H9 (cell line): ENCODE results near the gene MOB3B. TPM values are rescaled to one million over a fixed set of nuclear protein-coding genes. Genes with fewer than 3 reads are reported as not detected.
A peak's percentile ranks its signal among the peaks of the same experiment; 100 is the strongest.

Experiments used
- DNase-seq: peaks from one replicate; pipeline ENCODE4 v3.0.0-alpha.2; 2017
- H2AFZ ChIP-seq: one replicate; pipeline ENCODE4 v1.6.1; 2013; ENCODE audit warnings: mild to moderate bottlenecking, low read length, control low read depth, moderate library complexity
- H2AK5ac ChIP-seq: 2 replicates; pipeline ENCODE4 v1.6.1; 2013; ENCODE audit warnings: low read length, control low read depth, mixed read lengths; ENCODE audit not compliant: insufficient read length
- H2BK120ac ChIP-seq: one replicate; pipeline ENCODE4 v1.6.1; 2013; ENCODE audit warnings: low read depth, mild to moderate bottlenecking, low read length, control low read depth, inconsistent platforms; ENCODE audit not compliant: poor library complexity, severe bottlenecking
- H2BK12ac ChIP-seq: 2 replicates; pipeline ENCODE4 v1.6.1; 2013; ENCODE audit warnings: low read length, control low read depth, mixed read lengths, low read depth; ENCODE audit not compliant: insufficient read length
- H2BK15ac ChIP-seq: 2 replicates; pipeline ENCODE4 v1.6.1; 2013; ENCODE audit warnings: low read depth, low read length, control low read depth
- H2BK20ac ChIP-seq: one replicate; pipeline ENCODE4 v1.6.1; 2013; ENCODE audit warnings: low read depth, mild to moderate bottlenecking, low read length, control low read depth, inconsistent platforms; ENCODE audit not compliant: poor library complexity, severe bottlenecking
- H2BK5ac ChIP-seq: 2 replicates; pipeline ENCODE4 v1.6.1; 2013; ENCODE audit warnings: low read length, control low read depth, mixed read lengths; ENCODE audit not compliant: insufficient read length
- H3K14ac ChIP-seq: 2 replicates; pipeline ENCODE4 v1.6.1; 2013; ENCODE audit warnings: low read length, control low read depth; ENCODE audit not compliant: insufficient read depth
- H3K18ac ChIP-seq: 2 replicates; pipeline ENCODE4 v1.6.1; 2013; ENCODE audit warnings: low read depth, mild to moderate bottlenecking, mixed read lengths, low read length, control low read depth; ENCODE audit not compliant: insufficient read length
- H3K23ac ChIP-seq: 2 replicates; pipeline ENCODE4 v1.6.1; 2013; ENCODE audit warnings: low read length, control low read depth, mixed read lengths, low read depth; ENCODE audit not compliant: insufficient read length
- H3K23me2 ChIP-seq: 2 replicates; pipeline ENCODE4 v1.6.1; 2013; ENCODE audit warnings: low read depth, mild to moderate bottlenecking, mixed read lengths, low read length, control low read depth; ENCODE audit not compliant: insufficient read length, poor library complexity, severe bottlenecking
- H3K27ac ChIP-seq: 2 replicates; pipeline ENCODE4 v1.5.1; 2013; ENCODE audit warnings: low read length, control low read depth, mixed read lengths, low read depth; ENCODE audit not compliant: insufficient read length
- H3K27me3 ChIP-seq: 2 replicates; pipeline ENCODE4 v1.6.1; 2013; ENCODE audit warnings: low read length, control low read depth, inconsistent platforms; ENCODE audit not compliant: insufficient read depth
- H3K4ac ChIP-seq: 2 replicates; pipeline ENCODE4 v1.6.1; 2013; ENCODE audit warnings: low read depth, mild to moderate bottlenecking, control low read depth, inconsistent platforms, low read length, moderate library complexity
- H3K4me1 ChIP-seq: 2 replicates; pipeline ENCODE4 v1.6.1; 2013; ENCODE audit warnings: low read length, control low read depth, inconsistent platforms; ENCODE audit not compliant: insufficient read depth
- H3K4me2 ChIP-seq: 2 replicates; pipeline ENCODE4 v1.6.1; 2013; ENCODE audit warnings: low read length, control low read depth, mixed read lengths; ENCODE audit not compliant: insufficient read length, insufficient read depth
- H3K56ac ChIP-seq: 2 replicates; pipeline ENCODE4 v1.6.1; 2013; ENCODE audit warnings: low read depth, mild to moderate bottlenecking, mixed read lengths, low read length, control low read depth; ENCODE audit not compliant: insufficient read length
- H3K79me1 ChIP-seq: 2 replicates; pipeline ENCODE4 v1.6.1; 2013; ENCODE audit warnings: low read depth, mild to moderate bottlenecking, moderate library complexity, low read length, control low read depth, inconsistent platforms; ENCODE audit not compliant: insufficient read depth, poor library complexity, severe bottlenecking
- H3K79me2 ChIP-seq: 2 replicates; pipeline ENCODE4 v1.6.1; 2013; ENCODE audit warnings: low read length, control low read depth, inconsistent platforms; ENCODE audit not compliant: insufficient read depth
- H3K9ac ChIP-seq: 2 replicates; pipeline ENCODE4 v1.6.1; 2013; ENCODE audit warnings: low read length, control low read depth, mixed read lengths; ENCODE audit not compliant: insufficient read length; ENCODE audit errors: extremely low read depth
- H3K9me3 ChIP-seq: one replicate; pipeline ENCODE4 v1.6.1; 2013; ENCODE audit warnings: low read depth, low read length, inconsistent platforms; ENCODE audit not compliant: control insufficient read depth
- H3T11ph ChIP-seq: one replicate; pipeline ENCODE4 v1.6.1; 2013; ENCODE audit warnings: mild to moderate bottlenecking, low read length, control low read depth, inconsistent platforms
- H4K20me1 ChIP-seq: one replicate; pipeline ENCODE4 v1.6.1; 2013; ENCODE audit not compliant: control insufficient read depth, insufficient read length, insufficient read depth
- H4K5ac ChIP-seq: 2 replicates; pipeline ENCODE4 v1.6.1; 2013; ENCODE audit warnings: low read depth, mild to moderate bottlenecking, mixed read lengths, low read length, control low read depth; ENCODE audit not compliant: insufficient read length
- H4K8ac ChIP-seq: replicated peaks from 2 replicates; pipeline ENCODE4 v1.6.1; 2013; ENCODE audit warnings: low read length, control low read depth, mixed read lengths, low read depth; ENCODE audit not compliant: insufficient read length
- H4K91ac ChIP-seq: 2 replicates; pipeline ENCODE4 v1.6.1; 2013; ENCODE audit warnings: low read depth, mild to moderate bottlenecking, moderate library complexity, mixed read lengths, low read length, control low read depth; ENCODE audit not compliant: insufficient read length
- H3K27ac Mint-ChIP-seq, 3 experiments: 2 replicates in 2 of 3; 3 replicates in 1 of 3; pipeline ENCODE4 v1.8.0; 2020 to 2021; ENCODE audit warnings: mixed read lengths in 3 of 3, mild to moderate bottlenecking in 1 of 3, moderate library complexity in 1 of 3
- H3K27me3 Mint-ChIP-seq: 2 replicates; pipeline ENCODE4 v1.8.0; 2021; ENCODE audit warnings: low read depth, mild to moderate bottlenecking, moderate library complexity, mixed read lengths
- H3K36me3 Mint-ChIP-seq, 3 experiments: 2 replicates in 2 of 3; 3 replicates in 1 of 3; pipeline ENCODE4 v1.8.0; 2020 to 2021; ENCODE audit warnings: low read depth in 3 of 3, mixed read lengths in 3 of 3; ENCODE audit not compliant: insufficient read depth in 1 of 3
- H3K4me1 Mint-ChIP-seq, 2 experiments: 2 replicates each; pipeline ENCODE4 v1.8.0; 2020; ENCODE audit warnings: mixed read lengths in 2 of 2
- H3K4me3 Mint-ChIP-seq, 2 experiments: 2 replicates in 1 of 2; 3 replicates in 1 of 2; pipeline ENCODE4 v1.8.0; 2020 to 2021; ENCODE audit warnings: mild to moderate bottlenecking in 2 of 2, mixed read lengths in 2 of 2, moderate library complexity in 1 of 2
- H3K9me3 Mint-ChIP-seq, 2 experiments: 2 replicates in 1 of 2; 3 replicates in 1 of 2; pipeline ENCODE4 v1.8.0; 2020; ENCODE audit warnings: mild to moderate bottlenecking in 2 of 2, mixed read lengths in 2 of 2, moderate library complexity in 1 of 2
- WGBS: extraction: QIAGEN DNeasy Blood & Tissue Kit; methylation state at CpG from one replicate; pipeline ENCODE4 v1.1.7; 2013; ENCODE audit warnings: missing lambda C conversion rate, low lambda C conversion rate, mixed read lengths; ENCODE audit not compliant: insufficient read length; ENCODE audit errors: extremely low coverage; 5-methylcytosine and 5-hydroxymethylcytosine counted together
- total RNA-seq: library from RNA; stranded (reverse); gene quantifications from 2 replicates; pipeline ENCODE4 v1.2.1, GENCODE V29; 2021
- TF ChIP-seq, protein P1 (sequence below): fragments of 200-600 bp; sonication (generic); conservative IDR thresholded peaks from 3 replicates; pipeline ENCODE4 v1.8.0; 2021; ENCODE audit warnings: antibody characterized with exemption, mild to moderate bottlenecking

Gene MOB3B
- total RNA-seq, 1 experiment from 2014 or later, result 9.8 TPM

DNA sequence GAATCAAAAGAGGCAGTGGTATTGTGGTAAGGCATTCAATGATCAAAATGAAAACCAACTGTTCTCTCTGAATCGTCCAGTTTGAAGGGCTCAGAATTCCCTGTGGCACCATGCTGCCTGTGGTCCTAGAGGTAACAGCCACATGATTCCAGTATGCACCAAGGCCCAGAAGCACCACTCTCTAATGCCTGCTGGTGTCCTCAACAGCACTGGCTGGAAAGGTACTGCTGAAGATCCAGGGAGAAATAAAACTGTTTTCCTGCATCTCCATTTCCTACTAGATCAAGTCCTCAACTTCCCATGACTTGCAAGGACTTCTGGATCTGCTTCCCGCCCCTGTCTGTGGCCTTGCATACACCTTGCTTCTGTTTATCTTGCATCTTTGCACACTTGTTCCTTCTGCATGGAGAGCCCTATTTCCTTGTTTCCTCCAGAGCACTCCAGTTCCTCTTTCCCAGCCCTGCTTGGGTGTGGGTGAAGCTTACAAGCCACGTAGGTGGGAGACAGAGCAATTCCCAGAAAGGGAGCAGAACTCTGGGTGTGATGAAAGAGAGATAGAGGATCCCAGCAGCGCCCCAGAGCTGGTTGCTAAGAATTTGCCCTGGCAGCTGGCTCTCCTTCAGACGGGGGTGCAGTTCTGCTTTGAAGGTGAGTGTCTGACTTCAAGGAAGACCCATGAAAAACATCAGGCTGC, 191.6 kb downstream of the MOB3B start:
- H2AK5ac ChIP-seq, result no peak overlapping the region
- DNase-seq, result no peak
- H2BK12ac ChIP-seq, result no peak overlapping the region
- H3K79me1 ChIP-seq, result no peaks in the 10 kb centered on the region
- H2BK15ac ChIP-seq, result no peak overlapping the region
- no peak overlapping the region for H3K4ac ChIP-seq
- no peaks in the 10 kb centered on the region for H3K27me3 ChIP-seq
- no peak overlapping the region for H3K18ac ChIP-seq
- no peak overlapping the region for H2AFZ ChIP-seq
- H3T11ph ChIP-seq, result no peak overlapping the region
- no peak overlapping the region for H3K9ac ChIP-seq
- no peak overlapping the region for H4K8ac ChIP-seq
- H3K23ac ChIP-seq, result no peak overlapping the region
- H4K91ac ChIP-seq, result no peak overlapping the region
- no peak overlapping the region for H3K27ac ChIP-seq
- H4K20me1 ChIP-seq, result no peaks in the 10 kb centered on the region
- no peak overlapping the region for H3K56ac ChIP-seq
- no peak overlapping the region for H2BK20ac ChIP-seq
- H3K4me1 ChIP-seq, result peaks cover 19% of the 10 kb centered on the region
- peaks cover 4 to 10% (median 7%) of the 10 kb centered on the region in 3 experiments for H3K36me3 Mint-ChIP-seq
- no CpG with 5 or more reads among the region's 5 CpGs for WGBS
- peak overlapping the region in 1 of 3 experiments; percentile 59; a peak in 1 of 7 replicates for H3K27ac Mint-ChIP-seq
- no peak overlapping the region for H3K14ac ChIP-seq
- peaks cover 6 to 8% of the 10 kb centered on the region in 2 experiments for H3K9me3 Mint-ChIP-seq
- no peak overlapping the region for H3K4me2 ChIP-seq
- H3K9me3 ChIP-seq, result no peaks in the 10 kb centered on the region
- TF ChIP-seq, protein P1, sequence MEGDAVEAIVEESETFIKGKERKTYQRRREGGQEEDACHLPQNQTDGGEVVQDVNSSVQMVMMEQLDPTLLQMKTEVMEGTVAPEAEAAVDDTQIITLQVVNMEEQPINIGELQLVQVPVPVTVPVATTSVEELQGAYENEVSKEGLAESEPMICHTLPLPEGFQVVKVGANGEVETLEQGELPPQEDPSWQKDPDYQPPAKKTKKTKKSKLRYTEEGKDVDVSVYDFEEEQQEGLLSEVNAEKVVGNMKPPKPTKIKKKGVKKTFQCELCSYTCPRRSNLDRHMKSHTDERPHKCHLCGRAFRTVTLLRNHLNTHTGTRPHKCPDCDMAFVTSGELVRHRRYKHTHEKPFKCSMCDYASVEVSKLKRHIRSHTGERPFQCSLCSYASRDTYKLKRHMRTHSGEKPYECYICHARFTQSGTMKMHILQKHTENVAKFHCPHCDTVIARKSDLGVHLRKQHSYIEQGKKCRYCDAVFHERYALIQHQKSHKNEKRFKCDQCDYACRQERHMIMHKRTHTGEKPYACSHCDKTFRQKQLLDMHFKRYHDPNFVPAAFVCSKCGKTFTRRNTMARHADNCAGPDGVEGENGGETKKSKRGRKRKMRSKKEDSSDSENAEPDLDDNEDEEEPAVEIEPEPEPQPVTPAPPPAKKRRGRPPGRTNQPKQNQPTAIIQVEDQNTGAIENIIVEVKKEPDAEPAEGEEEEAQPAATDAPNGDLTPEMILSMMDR, result no peak
- no peak overlapping the region for H4K5ac ChIP-seq
- no peak overlapping the region for H3K4me3 Mint-ChIP-seq
- no peaks in the 10 kb centered on the region for H3K27me3 Mint-ChIP-seq
- no peak overlapping the region for H2BK5ac ChIP-seq
- H2BK120ac ChIP-seq, result no peak overlapping the region
- H3K23me2 ChIP-seq, result no peaks in the 10 kb centered on the region
- H3K4me1 Mint-ChIP-seq, result peaks cover 33 to 56% of the 10 kb centered on the region in 2 experiments
- H3K79me2 ChIP-seq, result no peaks in the 10 kb centered on the region
